Measurements from ENCODE around the gene RAPGEF4.
"Not testable (repeated sequence)": the region's sequence is repeated elsewhere in the genome, so short reads cannot be mapped to it uniquely, and the experiment has no call there.

Gene RAPGEF4

DNA sequence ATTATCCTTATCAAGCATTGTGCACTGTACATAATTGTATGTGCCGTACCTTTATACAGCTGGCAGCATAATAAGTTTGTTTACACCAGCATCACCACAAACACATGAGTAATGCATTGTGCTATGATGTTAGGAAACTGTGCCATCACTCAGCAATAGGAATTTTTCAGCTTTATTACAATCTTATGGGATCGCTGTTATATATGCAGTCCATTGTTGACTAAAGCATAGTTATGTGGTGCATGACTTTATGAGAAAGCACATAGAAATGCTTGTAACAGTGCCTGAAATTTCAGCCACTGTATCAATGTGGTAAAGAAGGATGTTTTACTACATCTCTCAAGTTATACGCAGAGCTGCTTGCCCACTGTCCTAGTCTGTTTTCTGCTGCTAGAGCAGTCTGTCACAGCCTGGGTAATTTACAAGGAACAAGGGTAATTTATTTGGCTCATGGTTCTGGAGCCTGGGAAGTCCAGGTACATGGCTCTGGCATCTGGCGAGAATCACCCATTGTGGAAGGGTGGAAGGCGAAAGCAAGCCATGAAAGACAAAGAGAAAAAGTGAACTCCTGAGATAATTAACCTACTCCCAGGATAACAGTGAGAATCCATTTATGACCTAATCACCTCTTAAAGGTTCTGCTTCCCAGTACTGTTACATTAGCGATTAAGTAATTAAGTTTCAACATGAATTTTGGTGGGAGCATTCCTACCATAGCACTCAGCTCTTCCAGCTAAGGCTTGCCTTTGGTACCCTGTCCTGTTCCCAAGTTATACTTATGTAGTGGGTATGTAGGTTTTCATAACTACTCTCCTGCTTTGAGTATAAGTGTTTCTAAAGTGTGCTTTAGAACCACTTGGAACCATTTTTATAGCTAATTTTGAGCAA, 344.6 kb downstream of the RAPGEF4 start:
- DNase-seq: no peak

DNA sequence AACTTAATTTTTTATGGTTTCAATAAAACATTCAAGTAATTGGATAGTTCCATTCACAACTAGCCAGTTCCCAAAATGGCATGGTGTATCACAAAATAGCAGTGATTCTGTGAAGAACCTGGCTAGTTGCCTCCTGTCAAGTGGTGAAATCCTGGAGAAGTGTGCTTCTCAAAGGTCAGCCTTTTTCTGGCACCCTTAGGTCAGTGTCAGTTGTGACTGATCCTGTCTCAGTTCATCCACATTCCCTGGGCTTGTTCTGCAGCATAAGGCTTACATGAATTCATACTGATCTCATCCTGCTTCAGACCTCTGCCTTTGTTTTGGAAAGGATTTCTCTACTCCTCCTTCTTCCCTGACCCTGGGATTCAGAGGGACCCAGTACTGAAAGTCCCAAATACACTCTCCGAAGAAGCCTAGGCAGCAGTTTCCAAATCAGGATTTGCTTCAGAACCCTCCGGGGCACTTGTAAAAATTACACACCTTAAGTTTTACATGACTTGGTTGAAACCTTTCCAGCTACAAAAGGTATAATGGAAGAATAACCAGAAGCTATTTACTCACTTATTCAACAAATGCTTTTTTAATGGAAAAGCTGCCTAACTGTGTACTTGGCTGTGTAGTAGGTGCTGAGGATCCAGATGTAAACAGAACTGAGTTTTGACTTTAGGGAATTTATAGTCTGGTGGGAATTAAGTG, 351.0 kb downstream of the RAPGEF4 start:
- DNase-seq: no peak

DNA sequence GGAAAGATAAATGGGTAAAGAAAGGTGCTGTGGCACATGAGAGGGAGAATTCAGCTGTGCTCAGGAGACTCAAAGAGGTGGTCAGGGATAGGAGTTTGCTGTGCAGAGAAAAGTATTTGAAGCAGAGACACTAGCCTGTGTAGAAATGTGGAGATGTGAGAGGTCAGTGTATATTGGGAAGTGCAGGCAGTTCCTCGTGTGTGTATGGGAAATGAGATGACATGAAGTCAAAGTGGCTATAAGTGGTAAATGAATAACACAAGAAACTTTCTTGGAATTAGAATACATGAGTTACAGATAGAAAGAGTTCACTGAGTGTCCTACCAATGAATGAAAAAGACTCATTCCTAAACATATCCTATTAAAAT, 351.6 kb downstream of the RAPGEF4 start:
- no peak for DNase-seq

DNA sequence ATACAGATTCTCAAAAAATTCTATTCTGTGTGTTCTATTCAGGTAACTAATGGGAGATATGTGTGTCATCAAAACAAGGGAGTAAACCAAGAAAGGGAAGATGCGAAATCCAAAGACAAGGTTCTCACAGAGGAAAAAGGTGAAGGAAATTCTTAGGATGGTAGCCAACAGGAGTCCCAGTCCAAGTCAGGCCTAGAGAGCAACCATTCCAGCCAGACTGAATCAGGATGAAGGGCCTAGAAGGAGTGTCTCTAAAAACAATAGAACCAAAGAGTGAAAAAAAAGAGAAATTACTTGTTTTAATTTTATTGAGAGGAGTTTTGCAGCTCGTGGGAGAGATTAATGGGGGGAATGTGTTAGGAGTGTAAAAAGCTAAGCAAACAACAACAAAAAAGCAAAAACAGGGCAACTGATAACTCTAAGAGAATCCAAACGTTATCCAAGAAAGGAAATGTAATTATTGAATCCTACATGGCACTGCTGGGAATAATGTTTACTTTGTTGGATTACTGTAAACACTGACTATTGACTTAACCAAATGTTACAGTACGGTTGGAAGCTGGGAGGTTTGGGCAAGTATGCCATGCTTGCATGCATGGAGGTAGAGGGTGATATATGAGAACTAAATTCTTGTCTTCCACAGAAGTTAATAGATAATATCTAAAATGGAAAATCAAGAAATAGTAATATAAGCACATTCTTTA, 352.3 kb downstream of the RAPGEF4 start:
- DNase-seq: no peak

DNA sequence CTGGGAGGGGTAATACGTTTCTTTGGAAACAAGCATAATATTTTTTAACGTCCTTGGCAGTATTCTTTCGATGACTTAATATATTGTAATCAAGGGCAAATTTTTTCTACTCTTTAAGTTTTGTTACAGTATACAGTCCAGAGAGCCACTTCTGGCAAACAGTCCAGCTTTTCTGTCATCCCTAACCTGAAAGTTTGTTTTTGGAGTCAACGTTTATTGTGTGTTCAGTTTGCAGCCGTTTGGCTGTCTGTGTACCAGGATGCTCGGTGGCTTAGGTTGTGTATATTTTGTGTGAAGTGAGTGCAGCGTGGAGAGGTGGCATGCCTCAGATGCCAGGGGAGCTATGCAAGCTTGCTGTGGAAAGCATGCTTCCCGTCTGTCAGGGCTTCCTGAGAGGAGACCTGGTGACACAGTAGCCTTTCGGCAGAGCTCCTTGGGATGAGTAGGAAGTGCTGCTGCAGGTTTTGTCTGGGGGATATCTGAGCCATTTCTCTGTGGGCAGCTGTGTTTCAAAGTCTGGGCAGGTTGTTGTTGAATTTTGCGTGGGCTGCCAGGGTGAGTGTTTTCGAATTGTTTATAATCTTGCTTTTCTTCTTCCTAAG, 354.7 kb downstream of the RAPGEF4 start:
- no peak for DNase-seq

DNA sequence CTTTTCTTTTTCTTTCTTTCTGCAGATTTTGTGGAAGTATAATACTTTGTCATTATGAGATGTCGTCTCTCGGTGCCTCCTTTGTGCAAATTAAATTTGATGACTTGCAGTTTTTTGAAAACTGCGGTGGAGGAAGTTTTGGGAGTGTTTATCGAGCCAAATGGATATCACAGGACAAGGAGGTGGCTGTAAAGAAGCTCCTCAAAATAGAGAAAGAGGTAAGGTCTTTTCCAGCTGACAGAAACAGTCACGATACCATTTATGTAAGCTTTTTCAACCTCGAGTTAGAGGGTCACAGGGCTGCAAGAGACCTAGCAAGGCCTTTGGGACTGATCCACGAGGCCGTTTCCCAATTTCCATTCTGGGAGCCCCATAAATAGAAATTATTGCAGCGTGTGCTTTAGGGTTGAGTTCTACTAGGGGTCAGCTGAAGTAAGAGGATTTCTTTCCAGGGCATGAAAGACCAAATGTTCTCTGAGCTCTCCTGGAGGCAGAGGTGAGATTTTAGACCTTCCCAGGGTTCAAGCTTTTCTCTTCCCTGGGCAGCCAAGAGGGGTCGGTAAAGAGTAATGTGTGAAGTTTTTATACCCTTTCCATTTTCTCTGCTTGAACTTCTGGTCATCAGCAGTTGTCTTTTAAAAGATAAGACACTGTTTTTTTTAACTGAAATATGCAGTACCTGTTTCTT, 355.5 kb downstream of the RAPGEF4 start:
- DNase-seq: no peak

DNA sequence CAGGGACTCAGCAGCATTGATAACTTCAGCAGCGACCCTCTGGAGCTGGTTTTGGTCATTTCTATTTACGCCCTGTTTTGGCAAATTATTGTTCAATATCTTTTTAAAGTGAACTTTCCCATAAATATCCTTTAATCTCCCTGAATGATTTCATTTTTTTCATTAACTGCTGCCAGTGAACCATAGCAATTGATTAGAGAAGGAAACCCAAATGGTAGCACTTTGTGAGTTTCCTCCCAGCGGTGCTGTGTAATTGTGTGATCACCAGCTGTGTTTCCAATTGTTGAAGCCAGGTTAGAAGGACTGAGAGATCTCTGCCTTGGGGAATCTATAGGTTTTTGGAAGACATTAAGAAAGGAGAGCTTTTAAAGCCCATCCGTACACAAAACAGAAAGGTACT, 356.3 kb downstream of the RAPGEF4 start:
- DNase-seq: no peak

DNA sequence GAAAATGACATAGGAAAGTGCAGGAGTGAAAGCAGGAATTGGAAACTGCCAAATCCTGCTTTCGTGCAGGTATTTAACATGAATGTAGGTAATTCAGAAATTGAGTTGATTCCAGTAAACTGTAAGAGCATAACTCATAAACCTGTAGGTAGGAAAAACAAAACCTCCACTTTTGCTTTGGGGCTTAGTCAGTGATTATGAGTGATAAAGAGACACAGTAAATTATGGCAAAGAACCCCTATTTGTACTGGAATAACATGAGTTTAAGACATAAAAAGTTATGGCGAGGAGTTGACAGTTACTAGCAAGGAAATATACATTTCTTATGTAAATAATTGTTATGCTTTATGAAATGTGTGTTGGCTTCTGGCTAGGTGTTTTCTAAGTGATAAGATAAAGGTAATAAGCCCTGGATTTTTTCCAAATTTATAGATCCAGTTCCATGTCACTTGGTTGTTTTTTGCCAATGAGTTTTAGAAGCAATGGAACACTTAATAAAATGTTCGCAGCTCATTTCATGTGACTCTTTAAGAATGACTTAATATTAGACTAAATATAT, 357.3 kb downstream of the RAPGEF4 start:
- no peak for DNase-seq

DNA sequence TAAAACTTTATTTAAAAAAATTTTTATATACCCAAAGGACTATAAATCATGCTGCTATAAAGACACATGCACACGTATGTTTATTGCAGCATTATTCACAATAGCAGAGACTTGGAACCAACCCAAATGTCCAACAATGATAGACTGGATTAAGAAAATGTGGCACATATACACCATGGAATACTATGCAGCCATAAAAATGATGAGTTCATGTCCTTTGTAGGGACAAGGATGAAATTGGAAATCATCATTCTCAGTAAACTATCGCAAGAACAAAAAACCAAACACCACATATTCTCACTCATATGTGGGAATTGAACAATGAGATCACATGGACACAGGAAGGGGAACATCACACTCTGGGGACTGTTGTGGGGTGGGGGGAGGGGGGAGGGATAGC, 358.0 kb downstream of the RAPGEF4 start:
- not testable (repeated sequence) for DNase-seq

DNA sequence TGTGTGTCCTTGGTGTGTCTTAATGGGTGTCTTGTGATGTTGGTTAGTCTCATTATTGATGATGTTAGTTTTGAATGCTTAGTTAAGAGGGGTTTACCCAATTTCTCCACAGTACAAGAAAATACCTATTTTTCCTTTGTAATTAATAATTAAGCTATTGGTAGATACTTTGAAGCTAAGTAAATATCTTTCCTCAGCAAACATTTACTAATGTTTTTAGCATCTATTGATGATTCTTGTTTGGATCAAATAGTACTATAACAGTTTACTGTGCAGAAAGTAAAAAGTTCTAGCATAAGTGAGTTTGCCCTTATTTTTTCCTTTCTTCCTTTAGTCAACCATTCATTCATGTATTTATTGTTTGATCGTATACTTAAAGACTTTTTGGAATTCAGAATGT, 359.1 kb downstream of the RAPGEF4 start:
- DNase-seq: no peak

DNA sequence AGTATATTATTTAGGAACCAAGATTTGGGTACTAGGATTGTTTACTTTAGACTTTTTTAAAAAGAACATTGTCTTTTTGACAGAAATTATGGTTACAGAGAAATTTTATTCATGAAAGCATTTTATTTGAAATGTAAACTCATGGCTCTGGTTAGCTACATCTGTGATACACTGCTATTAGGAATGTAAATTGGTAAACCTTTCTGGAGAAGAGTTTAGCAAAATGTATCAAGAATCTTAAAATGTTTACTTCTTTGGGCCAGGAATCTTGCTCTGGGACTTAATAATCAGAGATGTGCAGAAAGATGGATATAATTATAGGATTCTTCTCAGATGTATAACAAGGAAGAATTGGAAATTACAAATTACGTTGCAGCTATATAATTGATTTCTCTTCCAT, 359.7 kb downstream of the RAPGEF4 start:
- no peak for DNase-seq

DNA sequence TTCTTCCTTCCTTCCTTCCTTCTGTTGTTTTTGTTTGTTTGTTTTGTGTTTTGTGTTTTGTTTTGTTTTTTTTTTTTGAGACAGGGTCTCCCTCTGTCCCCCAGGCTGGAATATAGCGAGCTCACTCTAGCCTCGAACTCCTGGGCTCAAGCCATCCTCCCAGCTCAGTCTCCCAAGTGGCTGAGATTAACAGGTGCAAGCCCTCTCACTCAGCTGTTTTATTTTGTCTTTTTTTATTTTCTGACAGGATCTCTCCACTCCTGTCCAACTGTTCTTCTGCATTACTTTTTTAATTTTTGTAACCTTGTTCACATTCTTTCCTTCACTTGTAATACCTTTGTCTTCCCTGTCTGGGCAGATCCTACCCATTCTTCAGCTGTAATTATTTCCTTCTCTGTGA, 363.6 kb downstream of the RAPGEF4 start:
- no peak for DNase-seq

DNA sequence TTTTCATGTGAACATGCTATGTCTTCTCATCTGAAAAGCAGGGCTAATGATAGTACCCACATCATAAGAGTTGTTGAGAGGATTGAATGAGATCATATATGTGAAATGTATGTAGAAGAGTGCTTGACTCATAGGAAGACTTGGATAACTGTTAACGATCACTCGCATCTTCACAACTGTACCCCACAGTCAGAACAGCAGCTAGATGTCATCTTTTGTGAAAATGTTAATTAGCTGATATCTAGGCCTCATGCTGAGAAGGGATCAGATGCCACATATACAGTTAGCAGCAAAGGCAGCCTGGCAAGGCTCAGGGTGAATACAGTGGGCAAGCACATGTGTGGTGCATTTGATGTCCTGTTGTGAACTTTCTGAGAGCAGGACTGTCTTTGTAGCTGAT, 364.2 kb downstream of the RAPGEF4 start:
- no peak for DNase-seq

DNA sequence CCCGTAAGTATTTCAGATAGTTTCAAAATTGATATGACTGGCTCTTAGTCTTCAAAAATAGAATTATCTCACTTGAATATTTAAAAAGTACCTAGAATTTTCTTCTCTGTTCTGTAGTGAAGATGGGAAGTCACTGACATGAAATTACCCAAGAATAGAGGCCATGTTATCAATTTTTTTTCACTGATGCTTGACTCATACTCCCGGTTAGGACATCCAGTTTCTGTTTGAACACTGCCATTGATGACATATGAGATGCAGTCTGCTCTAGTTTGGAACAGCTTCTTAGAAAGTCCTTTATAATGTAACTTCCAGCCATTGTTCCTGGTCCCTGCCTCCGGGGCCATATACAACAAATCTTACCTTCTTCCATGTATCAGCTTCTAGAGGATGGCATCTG, 366.0 kb downstream of the RAPGEF4 start:
- no peak for DNase-seq
